ENCODE data around the gene HRG. TPM values are rescaled to one million over a fixed set of nuclear protein-coding genes. Genes with fewer than 3 reads are reported as not detected.
"Not testable (repeated sequence)": the region's sequence is repeated elsewhere in the genome, so short reads cannot be mapped to it uniquely, and the experiment has no call there.

Gene HRG
- total RNA-seq, 4 donors from 2014 or later: not detected

GRCh38 chr3:186696522-186696921, 30.7 kb downstream of the HRG start:
- intact Hi-C loops (cut with DNase I): no loop called here
- no peak overlapping the region for H3K27ac ChIP-seq
- no peaks in the 10 kb centered on the region for H3K9me3 ChIP-seq
- H3K36me3 ChIP-seq: no peaks in the 10 kb centered on the region
- no peak for DNase-seq
- no peak overlapping the region for H3K4me3 ChIP-seq
- H3K4me1 ChIP-seq: no peaks in the 10 kb centered on the region
- peaks cover 0 to 9% (median 0%) of the 10 kb centered on the region in 4 donors for H3K27me3 ChIP-seq
- WGBS, 2 donors: 93% methylated on average over 2 of the region's 2 CpGs
- TF ChIP-seq CTCF (IDR thresholded peaks at IDR 0.05) (no peak), POLR2A (IDR thresholded peaks at IDR 0.05) (no peak)

- TF ChIP-seq CTCF (IDR thresholded peaks at IDR 0.05) (no peak), POLR2A (IDR thresholded peaks at IDR 0.05) (no peak)
- Histone ChIP-seq H3K4me1 (no peaks in the 10 kb centered on the region), H3K27ac (no peak overlapping the region), H3K9me3 (no peaks in the 10 kb centered on the region), H3K27me3 (peaks cover 0 to under 1% (median 0%) of the 10 kb centered on the region in 4 donors), H3K4me3 (no peak overlapping the region), H3K36me3 (no peaks in the 10 kb centered on the region)
- DNase-seq: no peak
- intact Hi-C loops (cut with DNase I): no loop called here
- 70 to 95% methylated on average over 4 of the region's 4 CpGs for WGBS, 2 donors
These were observed 31.7 kb downstream of the HRG start for GRCh38 chr3:186697510-186697909.

GRCh38 chr3:186700267-186700666, 34.5 kb downstream of the HRG start:
- Histone ChIP-seq H3K36me3 (no peaks in the 10 kb centered on the region), H3K4me3 (no peak overlapping the region), H3K4me1 (no peaks in the 10 kb centered on the region), H3K9me3 (no peaks in the 10 kb centered on the region), H3K27me3 (peaks cover 0 to under 1% (median 0%) of the 10 kb centered on the region in 4 donors), H3K27ac (no peak overlapping the region)
- intact Hi-C loops (cut with DNase I): no loop called here
- 88 to 92% methylated on average over 3 of the region's 3 CpGs for WGBS, 2 donors
- no peak for DNase-seq
- TF ChIP-seq POLR2A (IDR thresholded peaks at IDR 0.05) (no peak), CTCF (IDR thresholded peaks at IDR 0.05) (no peak)

GRCh38 chr3:186702451-186702850, 36.6 kb downstream of the HRG start:
- H3K4me3 ChIP-seq; H3K36me3 ChIP-seq; H3K4me1 ChIP-seq; intact Hi-C loops (cut with DNase I); DNase-seq; H3K27ac ChIP-seq; H3K9me3 ChIP-seq: not testable (repeated sequence)
- peaks cover 0 to 12% (median 0%) of the 10 kb centered on the region in 4 donors for H3K27me3 ChIP-seq

- no peaks in the 10 kb centered on the region for H3K36me3 ChIP-seq
- intact Hi-C loops (cut with DNase I): no loop called here
- no peak for DNase-seq
- peaks cover 0 to 12% (median 0%) of the 10 kb centered on the region in 4 donors for H3K27me3 ChIP-seq
- H3K4me3 ChIP-seq: no peak overlapping the region
- 65 to 85% methylated on average over 5 to 6 of the region's 6 CpGs for WGBS, 2 donors
- H3K27ac ChIP-seq: no peak overlapping the region
- TF ChIP-seq CTCF (IDR thresholded peaks at IDR 0.05): no peak
- no peak for TF ChIP-seq POLR2A (IDR thresholded peaks at IDR 0.05)
- H3K4me1 ChIP-seq: no peaks in the 10 kb centered on the region
- no peaks in the 10 kb centered on the region for H3K9me3 ChIP-seq
These were observed 40.3 kb downstream of the HRG start for GRCh38 chr3:186705882-186706780.

All from esophagus squamous epithelium (tissue), 5 donors.